Endothelial cell of umbilical vein (primary cell): Measurements from ENCODE around the gene DNAAF3. TPM values are rescaled to one million over a fixed set of nuclear protein-coding genes. Genes with fewer than 3 reads are reported as not detected.

Experiments used
- BruUV-seq: library from RNA; stranded (reverse); fragments of 400-500 nt; replicated peaks from 2 replicates; lab custom pipeline; 2021; lab: Mats Ljungman, UMichigan
- CTCF ChIA-PET: fragments of 300-600, 350-600 bp; sonication (Branson Sonifier 250); formaldehyde crosslinking; loops from one replicate; lab custom pipeline; 2021; ENCODE audit warnings: antibody characterized with exemption, inconsistent platforms; lab: Charles Lee
- POLR2A ChIA-PET: fragments of 300-600, 350-600 bp; sonication (Branson Sonifier 250); formaldehyde crosslinking; loops from one replicate; lab custom pipeline; 2021; ENCODE audit warnings: antibody characterized with exemption, inconsistent platforms; lab: Charles Lee
- DNase-seq: peaks from one replicate; pipeline ENCODE4 v3.0.0-alpha.2; 2011; ENCODE audit warnings: low read depth, low spot score
- FAIRE-seq: peaks from 2 replicates; lab custom pipeline; 2011; peaks lifted over from hg19 to GRCh38; lab: Jason Lieb, UNC
- H2AFZ ChIP-seq: 2 replicates; pipeline ENCODE4 v1.6.0; 2012; ENCODE audit warnings: low read depth, low read length, control low read depth, inconsistent platforms
- H3K27ac ChIP-seq: 2 replicates; pipeline ENCODE4 v1.5.1; 2011; ENCODE audit warnings: low read depth, mild to moderate bottlenecking, control low read depth, low read length, moderate library complexity; ENCODE audit not compliant: insufficient read depth
- H3K27me3 ChIP-seq, 2 experiments: 2 replicates each; pipeline versions ENCODE4 v1.6.0 to v1.6.1; 2011; ENCODE audit warnings: low read length in 2 of 2, mixed read lengths in 1 of 2; ENCODE audit not compliant: control insufficient read depth in 2 of 2, insufficient read depth in 2 of 2
- H3K36me3 ChIP-seq, 2 experiments: 2 replicates in 1 of 2; 3 replicates in 1 of 2; pipeline ENCODE4 v1.5.1; 2011; ENCODE audit warnings: low read length in 2 of 2, mild to moderate bottlenecking in 1 of 2, moderate library complexity in 1 of 2; ENCODE audit not compliant: control insufficient read depth in 2 of 2, insufficient read depth in 2 of 2; ENCODE audit errors: extremely low read depth in 1 of 2
- H3K4me1 ChIP-seq: 3 replicates; pipeline ENCODE4 v1.5.1; 2011; ENCODE audit warnings: mild to moderate bottlenecking, low read length; ENCODE audit not compliant: control insufficient read depth, insufficient read depth; ENCODE audit errors: extremely low read depth
- H3K4me2 ChIP-seq: 2 replicates; pipeline ENCODE4 v1.6.1; 2011; ENCODE audit warnings: low read length, control low read depth, mixed read lengths; ENCODE audit not compliant: insufficient read depth
- H3K4me3 ChIP-seq, 3 experiments: fragments of 200-600 bp in 1 of 3; sonication (generic), shearing (Covaris generic) in 1 of 3; replicated peaks in 1 of 3; 2 replicates each; pipeline ENCODE4 v1.5.1; 2011 to 2016; ENCODE audit warnings: control low read depth in 3 of 3, low read length in 3 of 3, mild to moderate bottlenecking in 2 of 3, inconsistent platforms in 1 of 3, low read depth in 1 of 3, moderate library complexity in 1 of 3; ENCODE audit not compliant: insufficient read depth in 1 of 3
- H3K79me2 ChIP-seq: 2 replicates; pipeline ENCODE4 v1.6.0; 2012; ENCODE audit warnings: low read length, inconsistent platforms; ENCODE audit not compliant: control insufficient read depth, insufficient read depth
- H3K9ac ChIP-seq: replicated peaks from 2 replicates; pipeline ENCODE3; 2011; ENCODE audit warnings: low read length, control low read depth; ENCODE audit not compliant: insufficient read depth; ENCODE audit errors: extremely low read depth
- H3K9me1 ChIP-seq: replicated peaks from 3 replicates; pipeline ENCODE4 v1.6.0; 2011; ENCODE audit warnings: mild to moderate bottlenecking, low read length; ENCODE audit not compliant: control insufficient read depth, insufficient read depth; ENCODE audit errors: extremely low read depth
- H3K9me3 ChIP-seq: replicated peaks from 2 replicates; pipeline ENCODE4 v1.5.1; 2012; ENCODE audit warnings: low read length, inconsistent platforms; ENCODE audit not compliant: control insufficient read depth, insufficient read depth
- H4K20me1 ChIP-seq: replicated peaks from 2 replicates; pipeline ENCODE3; 2011; ENCODE audit warnings: mild to moderate bottlenecking, low read length; ENCODE audit not compliant: control insufficient read depth, insufficient read depth; ENCODE audit errors: extremely low read depth
- EZH2 ChIP-seq: IDR thresholded peaks from 2 replicates; pipeline ENCODE4 v1.6.1; 2012; ENCODE audit warnings: borderline replicate concordance, low read depth, mild to moderate bottlenecking, moderate library complexity, low read length, inconsistent platforms; ENCODE audit not compliant: severe bottlenecking
- FOS ChIP-seq: IDR thresholded peaks from 2 replicates; pipeline ENCODE4 v1.6.1; 2011; ENCODE audit warnings: mild to moderate bottlenecking, low read length, moderate library complexity, borderline replicate concordance; ENCODE audit not compliant: insufficient read depth
- GATA2 ChIP-seq: IDR thresholded peaks from 2 replicates; pipeline ENCODE4 v1.7.0; 2011; ENCODE audit warnings: low read depth, mild to moderate bottlenecking, moderate library complexity, mixed read lengths, low read length; ENCODE audit not compliant: insufficient read length, insufficient read depth
- JUN ChIP-seq: IDR thresholded peaks from 2 replicates; pipeline ENCODE4 v1.6.1; 2011; ENCODE audit warnings: borderline replicate concordance, low read depth; ENCODE audit not compliant: insufficient read length, insufficient read depth
- MAX ChIP-seq: IDR thresholded peaks from 2 replicates; pipeline ENCODE4 v1.6.1; 2011; ENCODE audit not compliant: insufficient read depth, insufficient read length
- MYC ChIP-seq: IDR thresholded peaks from one replicate; pipeline ENCODE4 v1.6.1; 2011; ENCODE audit warnings: mild to moderate bottlenecking, low read depth, low read length
- POLR2A ChIP-seq: IDR thresholded peaks from 2 replicates; pipeline ENCODE4 v1.6.1; 2012; ENCODE audit warnings: low read depth, mild to moderate bottlenecking, control low read depth, low read length
- POLR2AphosphoS5 ChIP-seq: IDR thresholded peaks from 2 replicates; pipeline ENCODE4 v1.6.1; 2012; ENCODE audit warnings: low read depth, mild to moderate bottlenecking, control low read depth, low read length, moderate library complexity; ENCODE audit not compliant: insufficient read depth
- dilution Hi-C: fragments of 300-500 bp; cut with MboI; formaldehyde crosslinking; loops from one replicate; pipeline ENCODE4 v1.15.0; 2019; ENCODE audit warnings: low sequenced_read_pairs; ENCODE audit not compliant: extremely low pct_ligation_motif_present
- intact Hi-C: fragments of 100-400 bp; cut with micrococcal nuclease; formaldehyde crosslinking; loops from one replicate; pipeline ENCODE4 v1.10.0; 2022
- polyA plus RNA-seq, 4 experiments: library from polyadenylated mRNA; depleted of rRNA in 3 of 4; stranded (reverse) in 3 of 4; unstranded in 1 of 4; fragments of >200 nt; gene quantifications; 2 replicates each; pipeline versions ENCODE4 v1.2.1 to v1.2.3, GENCODE V29; 2011 to 2012; ENCODE audit warnings: missing spikeins in 1 of 4
- total RNA-seq: library from RNA; stranded (reverse); gene quantifications from 2 replicates; pipeline ENCODE4 v1.2.3, GENCODE V29; 2021
- TF ChIP-seq, protein P1 (sequence below), 2 donors: IDR thresholded peaks; 1 replicate in 1 of 2; 2 replicates in 1 of 2; pipeline ENCODE4 v1.5.1; 2011; ENCODE audit warnings: low read length in 2 of 2, mild to moderate bottlenecking in 2 of 2, moderate library complexity in 2 of 2, control low read depth in 1 of 2, inconsistent platforms in 1 of 2, low read depth in 1 of 2; ENCODE audit not compliant: insufficient read depth in 1 of 2; ENCODE audit errors: extremely low read depth in 1 of 2

The DNAAF3 gene
- total and polyA plus RNA-seq, 2 donors (not counting 3 experiments of a cell fraction or from before 2014, with no cell fraction given) = 0.62 to 0.75 TPM

DNA sequence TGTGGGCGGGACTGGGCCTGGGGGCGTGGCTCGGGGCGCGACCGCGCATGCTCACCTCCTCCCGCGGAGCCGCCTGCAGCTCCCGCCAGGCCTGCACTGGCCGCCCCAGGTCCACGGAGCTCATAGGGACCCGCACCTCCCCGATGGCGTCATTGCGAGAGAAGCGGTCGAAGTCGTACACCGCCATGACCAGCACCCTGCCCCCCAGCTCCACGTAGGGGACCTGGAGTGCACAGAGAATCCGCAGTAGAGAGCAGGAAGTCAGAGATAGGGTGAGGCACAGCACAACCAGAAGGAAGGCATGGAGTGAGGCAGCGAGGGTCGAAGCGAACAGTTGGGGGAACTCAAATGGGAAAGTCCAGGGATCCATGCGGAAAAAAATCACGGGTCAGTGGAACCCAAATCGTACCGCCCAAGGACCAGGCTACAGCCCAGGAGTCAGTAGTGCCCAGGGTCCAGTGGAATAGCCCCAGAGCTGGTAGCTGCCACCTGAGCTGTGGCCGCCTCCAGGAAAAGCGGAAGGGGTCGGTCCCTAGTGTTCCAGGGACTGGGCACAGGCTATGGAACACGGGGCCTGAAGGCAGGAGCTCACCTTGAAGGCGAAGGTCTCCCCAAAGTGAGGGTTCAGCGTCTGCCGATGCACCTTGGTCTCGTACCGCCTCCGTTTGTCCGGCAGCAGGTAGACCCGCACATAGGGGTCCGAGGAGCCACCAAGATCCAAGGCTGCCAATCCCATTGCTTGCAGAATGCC, 8.9 kb upstream of the DNAAF3 start:
- Histone ChIP-seq H3K9me1 (no peaks in the 10 kb centered on the region), H3K9me3 (no peaks in the 10 kb centered on the region), H3K27ac (no peak overlapping the region), H4K20me1 (no peaks in the 10 kb centered on the region), H3K79me2 (no peaks in the 10 kb centered on the region), H2AFZ (no peak overlapping the region), H3K27me3 (peaks cover 23 to 33% of the 10 kb centered on the region in 2 experiments), H3K4me3 (no peak overlapping the region), H3K9ac (no peak overlapping the region), H3K36me3 (no peaks in the 10 kb centered on the region), H3K4me2 (no peak overlapping the region), H3K4me1 (no peaks in the 10 kb centered on the region)
- no peak for FAIRE-seq
- CTCF ChIA-PET = interaction anchor here (0.9 to 1.3 kb wide), 3 partner anchors 14 to 34 kb away, joined by 3 to 4 read pairs (median 4); no protein-coding TSS in a partner anchor
- TF ChIP-seq GATA2 (no peak), POLR2A (no peak), EZH2 (no peak), MAX (no peak), MYC (no peak), FOS (no peak), POLR2AphosphoS5 (no peak), JUN (no peak)
- TF ChIP-seq, protein P1, sequence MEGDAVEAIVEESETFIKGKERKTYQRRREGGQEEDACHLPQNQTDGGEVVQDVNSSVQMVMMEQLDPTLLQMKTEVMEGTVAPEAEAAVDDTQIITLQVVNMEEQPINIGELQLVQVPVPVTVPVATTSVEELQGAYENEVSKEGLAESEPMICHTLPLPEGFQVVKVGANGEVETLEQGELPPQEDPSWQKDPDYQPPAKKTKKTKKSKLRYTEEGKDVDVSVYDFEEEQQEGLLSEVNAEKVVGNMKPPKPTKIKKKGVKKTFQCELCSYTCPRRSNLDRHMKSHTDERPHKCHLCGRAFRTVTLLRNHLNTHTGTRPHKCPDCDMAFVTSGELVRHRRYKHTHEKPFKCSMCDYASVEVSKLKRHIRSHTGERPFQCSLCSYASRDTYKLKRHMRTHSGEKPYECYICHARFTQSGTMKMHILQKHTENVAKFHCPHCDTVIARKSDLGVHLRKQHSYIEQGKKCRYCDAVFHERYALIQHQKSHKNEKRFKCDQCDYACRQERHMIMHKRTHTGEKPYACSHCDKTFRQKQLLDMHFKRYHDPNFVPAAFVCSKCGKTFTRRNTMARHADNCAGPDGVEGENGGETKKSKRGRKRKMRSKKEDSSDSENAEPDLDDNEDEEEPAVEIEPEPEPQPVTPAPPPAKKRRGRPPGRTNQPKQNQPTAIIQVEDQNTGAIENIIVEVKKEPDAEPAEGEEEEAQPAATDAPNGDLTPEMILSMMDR (IDR thresholded peaks at IDR 0.05; ENCODE audit: extremely low read depth in 1 of 2, insufficient read depth in 1 of 2, low read depth in 1 of 2, low read length in 2 of 2) = no peak
- intact Hi-C loops = no loop called here
- no peak for DNase-seq
- no TSS peak for BruUV-seq
- dilution Hi-C loops = no loop called here
- POLR2A ChIA-PET = no interaction called here
